Suppressor macrophage treated with lipopolysaccharide for 4 hours (primary cell): Measurements from ENCODE around the gene FBXW9.
"Not testable (repeated sequence)": the region's sequence is repeated elsewhere in the genome, so short reads cannot be mapped to it uniquely, and the experiment has no call there.

Experiments
- DNase-seq: peaks from one replicate; pipeline ENCODE4 v3.0.0-alpha.2; 2020

Gene FBXW9

DNA sequence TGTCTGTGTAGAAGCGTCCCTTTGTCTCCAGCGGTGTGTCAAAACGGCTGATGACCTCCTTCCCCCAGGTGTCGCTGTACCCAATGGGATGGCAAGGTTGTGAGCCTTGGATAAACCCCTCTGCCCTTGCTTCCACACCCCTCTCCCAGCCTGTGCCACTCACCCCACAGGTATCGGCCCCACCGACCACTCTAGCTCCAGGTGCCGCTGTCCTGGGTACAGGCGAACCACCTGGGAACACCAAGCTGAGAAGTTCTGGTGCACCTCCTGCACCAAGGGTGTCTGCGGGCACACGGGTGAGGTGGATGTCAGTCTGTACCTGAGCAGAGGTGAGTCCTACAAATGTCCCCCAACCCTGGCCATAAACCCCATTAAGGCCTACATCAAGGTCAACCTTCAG, 46.5 kb downstream of the FBXW9 start:
- DNase-seq: no peak

DNA sequence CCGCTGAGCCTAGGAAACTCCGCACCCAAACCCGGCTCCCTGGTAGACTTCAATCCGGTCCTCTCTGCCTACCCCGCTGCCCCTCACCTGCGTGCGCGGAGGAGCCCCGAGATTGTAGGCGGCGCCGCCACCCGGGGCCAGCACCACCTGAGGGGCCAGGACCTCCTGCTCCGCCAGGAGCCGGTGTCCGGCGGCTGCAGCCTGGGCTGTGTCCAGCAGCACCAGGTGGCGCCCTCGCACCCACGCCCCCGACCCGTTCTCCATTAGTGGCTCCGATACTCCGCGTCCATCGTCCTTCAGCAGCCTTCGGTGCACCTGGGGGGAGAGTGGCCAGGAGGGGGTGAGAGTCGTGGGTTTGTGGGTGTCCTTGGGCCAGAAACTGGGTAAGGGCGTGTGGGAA, 48.3 kb downstream of the FBXW9 start:
- no peak for DNase-seq

DNA sequence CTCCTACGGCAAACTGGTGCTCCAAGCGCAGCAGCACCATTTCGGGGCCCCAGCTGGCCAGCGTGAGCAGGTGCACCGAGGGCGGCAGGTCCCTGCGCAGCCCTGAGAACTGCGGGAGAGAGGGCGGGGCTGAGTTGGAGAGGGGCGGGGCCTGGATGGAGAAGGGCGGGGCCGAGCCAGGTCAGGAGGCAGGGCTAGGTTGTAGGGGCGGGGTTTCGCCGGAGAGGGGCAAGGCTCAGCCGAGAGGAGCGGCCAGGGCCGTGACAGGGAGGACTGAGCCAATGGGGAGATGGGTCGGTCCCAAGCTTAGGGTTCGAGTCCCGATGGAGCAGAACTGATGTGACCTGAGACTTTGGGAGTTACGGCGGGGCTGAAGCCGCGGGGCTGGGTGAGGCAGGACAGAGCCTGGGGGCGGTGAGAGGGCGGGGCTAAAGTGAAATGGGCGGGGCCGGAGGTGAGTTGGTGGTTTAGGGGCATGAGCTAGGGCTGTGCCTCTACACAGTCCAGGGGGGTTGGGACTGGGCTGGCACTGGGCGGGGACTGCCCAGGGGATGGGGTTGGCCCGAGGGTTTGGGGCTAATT, 48.9 kb downstream of the FBXW9 start:
- peak; percentile 58 for DNase-seq

DNA sequence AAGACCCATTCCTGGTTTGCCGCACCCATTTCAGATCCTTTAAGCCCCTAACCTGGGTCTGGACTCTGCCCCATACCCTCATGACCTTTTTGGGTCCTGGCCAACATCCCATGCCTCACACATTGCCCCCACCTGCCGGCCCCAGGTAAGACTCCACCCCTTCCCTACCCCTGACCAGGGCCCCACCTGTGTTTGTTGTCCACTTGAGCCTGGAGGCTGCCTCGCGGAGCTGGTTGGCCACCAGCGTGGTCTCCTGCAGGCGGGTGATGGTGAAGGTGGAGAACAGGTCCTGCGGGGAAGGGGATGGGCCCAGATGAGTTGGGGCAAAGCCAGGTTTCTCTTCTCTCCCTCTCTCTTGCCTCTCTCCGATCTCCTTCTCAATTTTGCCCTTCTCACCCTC, 49.4 kb downstream of the FBXW9 start:
- no peak for DNase-seq

DNA sequence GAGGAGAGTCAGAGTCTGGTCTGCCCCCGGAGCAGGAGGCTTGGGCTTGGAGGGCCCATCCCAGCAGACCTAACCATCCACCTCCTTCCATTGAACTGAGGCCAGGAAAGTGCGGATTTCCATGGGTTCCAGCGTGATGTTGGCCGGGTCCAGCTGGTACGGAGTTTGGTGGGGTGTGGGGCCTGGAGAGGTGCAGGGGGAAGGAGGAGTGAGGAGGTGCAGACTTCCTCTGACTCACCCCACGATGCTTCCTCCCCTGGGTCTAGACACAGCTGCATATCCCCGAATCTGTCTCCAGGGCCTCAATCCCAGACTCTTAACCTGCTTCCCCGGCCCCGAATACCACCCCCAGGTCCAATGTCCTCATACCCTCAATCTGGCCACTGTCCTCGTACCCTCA, 49.9 kb downstream of the FBXW9 start:
- DNase-seq: no peak

DNA sequence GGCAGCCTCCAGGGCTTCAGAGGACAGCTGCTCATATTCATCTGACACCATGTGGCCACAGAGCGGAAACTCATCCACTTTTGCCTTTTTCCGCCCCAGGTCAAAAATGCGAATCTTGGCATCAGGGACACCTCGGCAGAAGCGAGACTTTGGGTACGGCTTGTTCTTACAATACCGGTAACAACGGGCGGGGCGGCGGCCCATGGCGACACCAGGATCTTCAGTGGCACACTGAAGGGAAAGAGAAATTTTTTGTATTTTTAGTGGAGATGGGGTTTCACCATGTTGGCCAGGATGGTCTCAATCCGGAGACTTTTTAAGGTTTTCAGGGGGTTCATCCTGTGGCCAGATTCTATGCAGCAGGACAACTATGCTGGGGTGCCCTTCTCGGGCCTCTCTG, 52.7 kb downstream of the FBXW9 start:
- not testable (repeated sequence) for DNase-seq

DNA sequence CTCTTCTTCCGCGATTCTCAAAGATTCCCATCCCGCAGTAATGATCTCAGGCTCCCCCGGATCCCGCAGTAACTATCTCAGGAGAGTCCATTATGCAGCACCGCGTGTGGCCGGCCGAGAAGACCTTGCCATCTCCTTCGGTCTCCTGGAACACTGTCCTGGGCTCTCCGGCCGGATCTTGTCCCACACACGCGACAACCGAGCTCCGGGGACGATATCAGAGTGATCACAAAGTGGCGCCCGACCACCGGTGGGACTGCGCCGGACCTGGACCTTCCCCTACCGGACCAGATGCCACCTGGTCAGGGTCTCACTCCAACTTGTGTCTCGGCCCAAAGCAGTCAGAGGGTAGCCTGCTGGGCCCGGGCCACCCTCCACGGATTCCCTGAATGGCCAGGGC, 53.9 kb downstream of the FBXW9 start:
- DNase-seq: no peak

DNA sequence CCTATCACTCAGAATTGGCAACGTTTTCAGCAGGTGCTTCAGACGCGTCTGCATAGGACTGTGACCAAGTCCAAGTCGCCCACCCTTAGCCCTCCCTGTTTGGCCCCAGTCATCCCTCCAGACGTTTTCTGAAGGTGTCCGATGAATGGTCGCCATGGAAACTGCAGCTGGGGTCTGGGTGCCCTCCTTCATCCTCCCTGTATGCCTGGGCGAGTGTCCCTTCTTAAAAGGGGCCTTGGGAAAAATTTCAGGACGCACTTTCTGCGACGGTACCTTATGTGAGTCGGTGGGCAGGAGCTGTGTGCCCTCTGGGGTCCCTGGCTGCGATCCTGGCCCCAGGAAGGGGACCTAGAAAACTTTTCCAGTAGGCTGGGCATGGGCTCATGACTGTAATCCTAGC, 55.0 kb downstream of the FBXW9 start:
- no peak for DNase-seq

DNA sequence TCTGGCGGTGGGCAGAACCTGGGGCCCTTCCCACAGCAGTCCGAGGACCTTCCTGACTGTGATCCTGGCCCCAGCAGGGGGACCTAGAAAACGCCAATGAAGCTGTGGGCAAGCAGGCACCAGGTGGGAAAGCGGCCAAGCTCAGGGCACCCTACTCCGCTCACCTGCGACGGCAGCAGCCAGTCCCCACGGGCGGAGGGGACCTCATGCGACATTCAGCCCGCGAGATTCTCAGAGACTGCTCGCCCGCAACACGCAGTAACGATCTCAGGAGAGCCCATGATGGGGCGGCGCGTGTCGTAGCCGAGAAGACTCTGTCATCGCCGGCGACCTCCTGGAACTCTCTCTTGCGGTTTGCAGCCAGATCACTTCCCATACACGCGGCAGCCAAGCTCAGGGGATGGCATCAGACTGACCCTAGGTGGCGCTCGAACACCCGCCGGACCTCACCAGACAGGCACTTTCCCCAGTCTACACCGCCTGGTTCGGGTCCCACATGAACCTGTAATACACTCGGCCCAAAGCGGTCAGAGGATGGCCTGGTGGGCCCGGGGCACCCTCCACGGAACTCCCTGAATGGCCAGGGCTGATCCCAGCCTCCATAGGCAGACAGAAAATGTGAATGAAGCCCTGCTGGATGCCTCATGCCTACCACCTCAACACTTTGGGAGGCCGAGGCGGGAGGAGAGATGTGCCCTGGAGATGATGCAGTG, 56.4 kb downstream of the FBXW9 start:
- peak; percentile 92 for DNase-seq
